Epidermal melanocyte (primary cell): ENCODE data around the gene CA5A.
"Not testable (repeated sequence)": the region's sequence is repeated elsewhere in the genome, so short reads cannot be mapped to it uniquely, and the experiment has no call there.

Experiments
- DNase-seq: peaks from one replicate; pipeline ENCODE4 v3.0.0; 2011; ENCODE audit warnings: low spot score; ENCODE audit not compliant: insufficient read length

CA5A gene

DNA sequence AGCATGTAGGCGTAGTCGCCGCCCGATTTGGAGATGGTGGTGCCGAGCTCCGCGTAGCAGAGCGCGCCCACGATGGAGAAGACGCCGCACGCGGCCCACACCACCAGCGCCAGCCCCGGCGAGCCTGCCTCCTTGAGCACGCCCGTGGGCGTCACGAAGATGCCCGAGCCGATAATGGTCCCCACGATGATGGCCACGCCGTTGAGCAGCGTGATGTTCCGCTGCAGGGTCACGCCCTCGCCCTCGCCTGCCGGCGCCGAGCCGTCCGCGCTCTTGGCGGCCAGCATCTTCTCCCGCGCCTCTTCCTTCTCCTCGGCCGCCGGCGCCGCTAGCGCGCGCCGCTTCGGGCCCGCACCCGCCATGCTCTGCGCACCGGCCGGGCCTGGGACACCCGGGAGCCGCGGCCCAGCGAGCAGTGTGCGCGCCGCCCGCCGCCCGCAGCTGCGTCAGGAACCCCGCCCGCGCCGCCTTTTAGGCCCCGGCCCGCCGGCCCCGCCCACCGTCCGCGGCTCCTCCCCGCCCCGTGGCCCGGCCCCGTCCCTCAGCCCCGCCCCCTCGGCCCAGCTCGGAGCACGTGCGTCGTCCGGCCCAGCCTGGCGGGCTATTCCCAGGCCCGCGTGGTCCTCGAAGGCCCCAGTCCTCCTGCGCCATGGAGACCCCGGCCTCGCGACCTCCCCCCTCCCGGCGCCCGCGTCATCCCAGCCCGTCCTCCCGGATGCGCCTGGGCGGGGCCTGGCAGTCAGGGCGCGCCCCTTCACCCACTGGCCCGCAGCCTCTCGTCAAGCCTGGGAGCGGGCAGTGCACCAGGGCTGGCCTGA is 67.1 kb downstream of the CA5A start, which contains the start of gene SLC7A5:
Gene SLC7A5 (minus strand): TSS at position 447 of the 818 bp plus-strand sequence. CDS start 85 bp downstream, at position 362.
- DNase-seq, result not testable (repeated sequence)

DNA sequence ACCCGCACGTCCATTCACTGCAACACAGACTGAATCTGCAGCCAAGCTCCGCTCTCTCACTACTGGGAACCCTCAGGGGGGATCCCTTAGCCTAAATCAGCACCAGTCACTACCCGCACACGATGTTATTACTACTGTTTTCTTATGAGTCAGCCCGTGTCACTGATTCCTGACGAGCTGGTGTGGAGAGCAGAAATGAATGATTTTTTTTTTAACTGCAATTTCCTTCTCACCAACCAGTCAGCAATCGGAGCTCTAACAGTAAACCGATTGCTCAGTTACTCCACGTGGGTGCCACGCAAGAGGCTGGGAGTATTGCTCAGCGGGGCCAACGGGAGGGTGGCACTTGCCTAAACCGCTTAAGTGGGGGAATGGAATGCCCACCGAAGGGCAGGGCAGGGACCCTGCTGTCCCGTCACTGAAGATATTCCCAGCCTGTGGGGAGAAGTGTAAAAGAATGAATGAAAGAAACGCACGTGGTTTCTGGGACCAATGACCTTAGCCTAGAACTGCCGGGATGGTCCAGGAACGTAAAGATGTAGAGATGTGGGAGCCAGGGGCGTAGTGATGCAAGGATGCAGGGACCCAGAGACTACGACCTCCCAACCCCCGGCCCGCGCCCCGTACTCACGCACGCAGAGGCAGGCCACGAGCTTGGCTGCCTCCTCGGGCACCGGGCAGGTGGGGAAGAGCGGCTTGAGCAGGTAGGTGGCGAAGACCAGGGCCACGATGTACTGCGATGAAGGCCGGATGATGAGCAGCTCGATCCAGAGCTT is 67.9 kb downstream of the CA5A start:
- not testable (repeated sequence) for DNase-seq

DNA sequence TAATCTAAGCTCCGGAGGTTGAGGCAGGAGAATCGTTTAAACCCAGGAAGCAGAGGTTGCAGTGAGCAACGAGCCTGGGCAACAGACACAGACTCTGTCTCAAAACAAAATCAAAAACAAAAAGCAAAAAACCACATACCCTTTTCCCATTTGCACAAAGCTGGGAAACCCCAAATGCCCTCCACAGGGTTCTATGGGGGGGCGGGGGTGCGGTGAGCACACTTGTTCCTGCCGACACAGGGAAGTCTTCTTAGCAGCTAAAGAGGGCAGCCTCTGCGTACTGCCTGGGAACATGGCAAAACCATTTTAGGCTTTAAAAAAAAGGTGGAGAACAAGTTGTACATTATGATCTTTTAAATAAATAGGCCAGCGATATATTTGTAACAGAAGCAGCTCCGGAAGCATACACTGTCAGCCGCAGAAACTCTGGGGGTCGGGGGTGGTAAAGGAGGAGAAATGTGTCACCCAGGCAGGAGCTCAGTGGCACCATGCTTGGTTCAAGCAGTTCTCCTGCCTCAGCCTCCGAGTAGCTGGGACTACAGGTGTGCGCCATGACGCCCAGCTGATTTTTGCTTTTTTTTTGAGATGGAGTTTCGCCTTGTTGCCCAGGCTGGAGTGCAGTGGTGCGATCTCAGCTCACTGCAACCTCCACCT is 70.3 kb downstream of the CA5A start:
- DNase-seq, result not testable (repeated sequence)

DNA sequence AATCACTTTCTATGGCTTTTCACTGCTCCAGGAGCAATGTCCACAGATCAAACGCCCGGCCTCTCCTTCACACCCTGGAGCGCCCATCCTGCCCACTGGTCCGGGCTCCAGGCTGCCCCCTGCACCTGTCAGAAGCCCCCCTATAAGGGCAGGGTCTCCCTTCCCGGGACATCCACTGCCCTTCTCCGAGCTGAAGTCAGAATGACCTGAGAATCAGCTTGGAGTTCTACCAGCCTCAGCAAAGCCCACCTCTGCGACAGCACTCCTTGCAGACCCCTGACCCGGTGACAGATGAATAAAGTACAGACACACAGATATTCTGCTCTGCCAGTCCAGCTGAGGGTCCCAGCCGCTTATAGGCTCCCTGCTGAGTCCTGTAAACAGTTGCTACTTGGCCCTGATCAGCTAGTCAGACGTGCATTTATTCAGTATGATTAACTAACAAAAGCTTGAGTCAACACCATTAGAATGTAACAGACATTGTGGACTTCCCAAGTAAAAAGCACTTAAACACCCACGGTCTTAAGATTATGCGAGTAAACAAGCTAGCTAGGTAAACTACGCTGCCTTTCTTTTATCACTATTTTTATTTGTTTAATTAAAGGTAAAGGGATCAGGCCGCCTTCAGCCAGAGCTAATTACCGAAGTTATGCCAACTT is 71.9 kb downstream of the CA5A start:
- no peak for DNase-seq

DNA sequence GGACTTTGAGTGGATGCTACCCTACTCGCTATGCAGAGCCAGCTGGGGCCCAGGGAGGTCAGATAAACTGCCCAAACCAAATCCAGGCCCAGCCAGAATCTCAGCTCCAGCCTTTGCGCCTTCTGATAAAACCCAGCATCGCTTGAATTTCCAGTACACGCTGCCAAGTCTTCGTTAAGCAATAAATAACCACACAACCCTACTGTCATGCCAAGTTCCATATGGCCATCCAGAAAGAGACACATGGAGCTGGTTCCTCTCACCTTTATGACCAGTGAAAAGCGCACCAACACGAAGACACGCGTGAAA is 73.0 kb downstream of the CA5A start:
- DNase-seq, result not testable (repeated sequence)

DNA sequence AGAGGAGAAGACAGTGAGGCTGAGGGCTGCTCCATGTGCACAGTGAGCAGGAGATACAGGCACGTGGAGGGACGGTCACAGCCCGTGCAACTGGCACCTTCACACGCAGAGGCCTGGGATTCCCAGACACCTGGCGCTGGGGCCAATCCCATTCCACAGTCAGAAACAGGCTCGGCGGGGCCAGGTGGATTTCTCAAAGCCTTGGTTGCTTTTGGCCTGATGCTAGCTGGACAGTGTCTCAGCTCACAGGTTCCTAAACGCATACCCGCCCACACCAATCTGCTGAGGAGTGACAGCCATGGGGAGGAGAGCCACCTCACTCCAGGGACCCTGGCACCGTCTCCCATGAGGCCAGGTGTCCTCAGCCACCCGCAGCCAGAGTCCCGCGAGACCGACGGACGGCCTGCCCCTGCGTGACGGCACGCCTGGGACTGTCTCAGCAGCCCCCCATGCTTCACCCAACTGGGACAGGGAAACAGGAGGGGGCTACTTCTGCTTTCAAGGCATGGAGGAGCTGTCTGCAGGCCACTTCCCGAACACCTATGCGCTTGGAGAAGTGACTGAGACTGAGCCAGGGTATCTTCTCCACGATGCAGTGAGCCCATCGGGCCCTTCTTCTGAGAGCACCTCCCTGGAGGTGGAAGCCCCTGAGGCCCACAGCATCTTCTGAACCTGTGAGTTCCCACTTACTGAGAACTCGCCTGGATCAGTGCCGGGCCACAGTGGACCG is 73.6 kb downstream of the CA5A start:
- DNase-seq, result not testable (repeated sequence)

DNA sequence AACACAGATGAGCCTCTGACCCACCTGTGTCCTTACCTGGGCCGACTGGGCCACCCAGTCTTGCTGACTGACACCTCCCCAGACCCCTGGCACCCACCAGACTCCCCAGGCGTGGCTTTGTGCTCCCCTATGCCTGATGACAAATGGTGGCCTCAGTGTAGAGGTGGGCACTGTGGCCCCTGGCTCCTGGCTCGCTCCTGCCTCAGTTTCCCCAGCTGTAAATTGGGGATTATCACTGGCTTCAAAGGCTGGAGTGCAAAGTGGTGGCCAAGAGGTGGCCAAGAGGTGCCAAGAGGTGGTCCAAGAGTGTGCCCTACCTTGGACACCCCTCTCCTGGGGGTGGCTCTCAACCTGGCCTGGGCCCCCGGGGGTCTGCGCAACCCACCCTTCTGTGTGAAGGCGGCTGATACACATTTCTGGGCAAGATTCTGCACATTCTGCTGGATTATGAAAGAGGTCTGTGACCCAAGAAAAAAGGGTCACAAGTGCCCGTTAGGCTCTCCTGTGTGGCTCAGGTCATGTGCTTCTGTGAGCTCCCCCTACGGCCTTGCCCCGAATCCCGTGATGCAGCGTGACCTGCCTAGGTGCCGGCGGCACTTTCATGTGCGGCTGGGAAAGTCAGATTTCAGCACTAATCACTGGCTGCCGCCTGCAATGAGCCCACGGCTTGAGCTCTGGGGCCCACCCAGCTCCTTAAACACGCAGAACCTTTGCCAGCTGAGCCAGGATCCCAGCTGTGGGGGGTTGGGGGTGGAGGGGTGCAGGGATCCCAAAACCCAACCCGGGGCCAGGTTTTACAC is 74.8 kb downstream of the CA5A start:
- not testable (repeated sequence) for DNase-seq

DNA sequence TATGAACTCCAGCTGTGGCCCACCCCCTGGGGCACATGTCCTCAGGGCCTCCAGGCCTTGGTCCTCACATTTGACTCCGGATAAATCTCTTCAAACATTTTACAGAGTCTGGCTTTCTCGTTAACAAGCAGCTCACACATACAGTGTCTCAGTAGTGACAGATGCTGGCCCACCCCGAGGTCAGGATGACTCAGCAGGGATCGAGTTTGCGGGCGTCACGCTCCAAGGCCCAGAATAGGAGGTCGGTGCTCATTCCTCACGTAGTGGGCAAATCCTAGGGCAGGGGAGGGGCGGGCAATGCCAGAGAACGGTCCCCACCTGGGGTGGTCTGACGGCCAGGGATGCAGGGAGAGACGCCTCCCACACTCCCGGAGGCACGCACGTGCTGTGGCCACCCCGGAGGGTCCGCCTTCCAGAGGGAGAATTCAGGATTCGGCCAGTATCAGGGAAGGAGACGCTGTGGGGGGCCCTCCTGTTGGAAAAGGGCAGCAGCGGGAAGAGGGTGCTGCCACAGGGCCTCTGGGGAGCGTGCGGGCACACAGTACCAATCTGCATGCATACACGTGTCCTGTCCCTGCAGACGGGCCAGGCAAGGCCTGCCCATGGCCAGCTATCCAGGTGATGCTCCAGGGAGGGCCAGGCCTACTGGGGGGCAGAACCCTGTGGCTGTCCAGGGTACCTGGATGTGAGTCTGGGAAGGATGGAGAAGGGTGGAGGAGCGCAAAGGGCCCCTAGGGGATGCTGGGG is 75.6 kb downstream of the CA5A start:
- no peak for DNase-seq

DNA sequence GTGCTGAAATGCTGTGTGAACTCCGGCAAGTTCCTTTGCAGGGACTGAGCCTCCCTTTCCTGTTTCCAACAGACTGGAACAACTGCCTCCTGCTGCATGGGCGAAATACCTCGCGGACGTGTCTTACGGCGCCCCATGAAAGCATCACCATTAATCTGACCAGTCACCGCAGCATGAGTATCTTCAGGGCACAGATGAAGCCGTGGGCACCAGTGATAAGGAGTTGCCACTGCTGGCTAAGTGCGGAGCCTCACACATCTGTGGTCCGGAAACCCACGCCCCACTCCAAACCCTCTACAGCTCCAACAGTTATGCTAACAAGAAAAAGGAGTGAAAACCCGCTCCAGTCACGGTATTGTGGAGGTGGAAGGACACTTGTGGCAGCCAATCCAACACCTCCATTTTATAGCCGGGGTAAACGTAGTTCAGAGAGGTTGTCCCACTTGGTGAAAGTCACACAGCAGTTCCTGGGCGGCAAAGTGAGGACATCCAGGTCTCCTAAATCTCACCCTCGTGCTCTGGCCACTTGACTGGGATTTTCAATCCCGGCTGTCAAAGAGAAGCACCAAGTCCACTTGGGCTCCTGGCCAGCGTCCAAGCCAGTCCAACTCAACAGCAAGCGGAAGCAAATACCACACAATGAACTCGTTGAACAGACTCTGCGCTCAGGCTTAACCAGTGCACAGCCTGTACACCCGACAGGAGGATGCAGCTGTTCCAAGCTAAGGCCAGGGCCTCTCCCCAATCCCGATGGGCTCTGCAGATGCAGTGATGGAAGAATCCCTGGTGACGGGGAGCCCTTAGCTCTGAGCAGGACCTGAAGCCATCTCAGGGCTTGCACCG is 78.0 kb downstream of the CA5A start:
- not testable (repeated sequence) for DNase-seq

DNA sequence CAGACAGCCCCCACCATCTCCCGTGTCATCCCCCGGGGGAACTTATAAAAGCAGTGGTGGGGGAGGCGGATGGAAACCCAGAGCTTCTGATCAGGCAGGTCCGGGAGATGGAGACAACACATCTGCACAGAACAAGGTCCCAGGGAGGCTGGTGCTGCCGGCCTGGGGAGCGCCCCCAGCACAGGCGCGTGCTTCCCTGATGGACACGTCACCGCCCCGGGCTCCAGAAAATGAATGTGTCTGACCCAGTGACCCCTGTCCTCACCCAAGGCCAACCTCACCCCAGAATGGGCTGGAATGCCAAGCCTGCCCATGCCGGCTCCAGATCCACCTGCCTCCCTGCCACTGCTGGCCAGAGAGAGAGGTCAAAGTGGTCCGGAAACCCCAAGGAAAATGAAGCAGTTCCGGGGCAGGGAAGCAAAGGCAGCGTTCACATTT is 79.5 kb downstream of the CA5A start:
- no peak for DNase-seq

DNA sequence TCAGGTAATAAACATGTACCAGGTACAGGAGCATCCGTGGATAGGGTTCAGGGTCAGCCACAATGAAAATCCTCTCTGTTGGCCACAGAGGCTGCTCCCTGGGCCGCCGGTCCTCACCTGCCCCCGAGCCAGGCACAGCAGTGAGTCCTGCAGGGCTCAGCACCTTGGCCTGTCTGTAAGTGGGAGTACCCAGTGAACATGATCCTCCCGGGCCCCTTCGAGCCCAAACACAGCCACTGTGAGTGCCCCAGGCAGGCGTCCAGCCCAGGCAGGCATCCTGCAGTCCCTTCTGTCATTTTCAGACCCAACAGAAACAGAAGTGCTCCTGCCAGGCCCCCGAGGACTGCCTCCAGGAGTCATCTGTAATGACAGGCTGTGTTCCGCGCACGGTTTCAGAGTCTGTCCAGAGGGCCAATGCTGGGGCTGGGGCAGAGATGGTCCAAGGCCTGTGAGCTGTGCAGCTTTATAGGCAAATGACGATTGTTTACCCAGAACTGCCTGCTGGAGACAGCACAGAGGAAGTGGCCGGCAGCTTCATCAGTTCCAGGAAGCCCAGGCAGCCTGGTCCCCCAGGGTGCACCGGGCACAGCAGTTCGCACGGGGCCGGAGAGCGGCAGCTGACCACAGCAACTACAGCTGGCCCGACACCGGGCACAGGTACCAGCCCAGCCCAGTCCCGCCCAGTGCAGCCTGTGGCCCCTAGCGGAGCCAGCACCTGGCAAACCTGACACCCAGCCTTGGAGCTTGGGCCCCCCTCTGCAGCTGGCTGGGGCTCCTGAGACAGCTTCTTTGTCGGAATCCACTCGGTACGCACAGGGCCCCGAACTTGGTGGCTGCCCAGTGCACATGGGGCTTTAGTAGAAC is 80.2 kb downstream of the CA5A start:
- no peak for DNase-seq

DNA sequence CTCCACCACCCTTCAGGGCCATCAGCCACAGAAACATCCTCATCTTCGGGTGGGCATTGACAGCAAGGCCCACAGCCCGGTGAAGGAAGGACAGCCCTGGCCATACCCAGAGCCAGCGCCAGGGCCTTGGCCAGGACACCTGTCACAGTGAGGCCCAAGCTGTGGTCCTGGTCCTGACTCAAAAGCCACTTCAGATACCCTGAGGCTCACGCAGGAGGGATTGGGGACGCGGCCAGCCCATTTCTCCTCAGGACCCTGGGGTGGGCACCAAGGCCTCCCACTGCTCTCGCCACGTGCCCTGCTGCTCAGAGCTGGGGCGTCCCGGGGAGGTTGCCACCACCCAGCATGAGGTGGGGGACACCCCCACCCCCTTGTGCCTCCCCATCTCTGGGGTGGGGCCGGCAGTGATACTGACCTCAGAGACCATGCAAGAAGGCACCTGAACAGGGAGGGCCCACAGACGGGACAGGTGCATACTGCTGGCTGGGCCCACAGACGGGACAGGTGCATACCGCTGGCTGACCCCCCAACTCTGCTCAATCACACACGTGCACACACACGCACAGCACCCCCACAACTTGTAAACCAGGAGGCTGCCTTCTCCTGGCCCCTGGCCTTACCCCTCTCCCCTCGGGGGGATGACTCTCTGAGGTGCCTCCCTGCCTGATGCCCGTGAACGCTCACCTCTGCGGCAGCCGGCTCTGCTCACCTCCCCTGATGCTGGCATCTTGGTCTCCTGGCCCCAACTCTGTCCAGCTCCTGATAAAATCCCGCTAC is 81.2 kb downstream of the CA5A start:
- DNase-seq, result no peak

DNA sequence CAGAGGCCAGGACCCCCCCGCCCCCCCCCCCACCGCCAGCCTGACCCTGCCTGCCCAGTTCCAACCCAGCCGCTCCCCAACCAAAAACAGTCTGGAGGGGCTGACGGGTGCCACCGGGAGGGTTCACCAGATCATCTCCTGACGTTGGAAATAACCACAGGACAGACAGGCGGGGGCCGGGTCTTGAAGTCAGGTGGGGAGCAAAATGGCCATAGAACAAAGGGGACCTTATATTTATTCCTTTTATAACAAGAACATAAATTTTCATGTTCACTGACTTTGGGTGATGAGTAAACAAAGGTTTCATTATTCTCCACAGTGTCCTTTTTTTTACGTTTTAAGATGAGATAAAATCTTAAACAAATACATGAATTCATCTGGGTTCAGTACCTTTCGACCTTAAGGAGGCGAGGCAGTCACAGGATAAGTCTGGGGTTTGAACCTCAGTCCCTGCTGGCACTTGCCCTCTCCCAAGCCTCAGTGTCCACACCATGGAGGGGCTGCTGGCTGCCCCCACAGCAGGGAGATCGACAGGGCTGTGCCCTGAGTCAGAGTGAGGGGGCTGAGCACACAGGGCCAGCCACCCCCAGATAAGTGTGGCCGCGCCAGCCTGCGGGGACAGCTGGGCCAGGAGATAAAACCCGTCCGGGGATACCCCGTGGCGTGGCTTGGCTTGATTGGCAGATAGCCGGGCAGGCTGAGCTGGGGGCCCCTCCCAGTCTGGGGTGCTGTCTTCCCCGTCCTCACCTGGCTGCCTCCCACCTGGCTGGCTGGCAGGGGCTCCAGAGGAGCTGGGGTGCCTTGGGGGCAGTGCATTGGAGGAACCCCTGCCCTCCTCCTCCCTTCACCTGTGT is 82.0 kb downstream of the CA5A start:
- peak; percentile 54 for DNase-seq

DNA sequence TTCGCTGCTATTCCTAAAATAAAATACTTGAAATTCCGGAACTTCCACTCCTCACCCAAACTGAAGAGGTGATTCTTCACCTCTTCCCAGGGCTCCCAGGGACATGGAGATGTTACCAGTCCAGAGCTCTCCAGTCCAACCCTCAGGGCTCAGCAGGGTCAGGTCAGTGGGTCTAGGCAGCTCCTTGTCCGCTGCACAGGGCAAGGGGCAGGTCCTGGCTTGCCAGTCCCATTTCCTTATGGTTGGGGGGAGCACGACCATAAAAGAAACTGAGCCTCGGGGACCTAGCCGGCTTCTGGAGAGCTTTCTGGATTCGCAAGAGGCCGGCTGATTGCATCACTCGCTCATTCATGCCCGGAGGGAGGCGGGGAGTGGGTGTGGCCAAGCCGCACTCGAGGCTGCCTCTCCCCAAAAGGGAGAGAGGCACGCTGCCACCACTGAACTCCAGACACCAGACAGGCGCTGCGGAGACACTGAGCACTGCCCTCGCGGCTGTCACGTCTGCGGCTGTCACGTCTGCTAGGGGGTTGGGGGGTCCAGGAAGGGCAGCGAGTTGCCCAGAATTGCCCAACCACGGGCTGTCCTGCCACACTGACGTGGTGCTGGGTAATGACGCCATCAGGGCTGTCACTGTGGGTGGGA is 82.8 kb downstream of the CA5A start:
- DNase-seq, result peak; percentile 96

DNA sequence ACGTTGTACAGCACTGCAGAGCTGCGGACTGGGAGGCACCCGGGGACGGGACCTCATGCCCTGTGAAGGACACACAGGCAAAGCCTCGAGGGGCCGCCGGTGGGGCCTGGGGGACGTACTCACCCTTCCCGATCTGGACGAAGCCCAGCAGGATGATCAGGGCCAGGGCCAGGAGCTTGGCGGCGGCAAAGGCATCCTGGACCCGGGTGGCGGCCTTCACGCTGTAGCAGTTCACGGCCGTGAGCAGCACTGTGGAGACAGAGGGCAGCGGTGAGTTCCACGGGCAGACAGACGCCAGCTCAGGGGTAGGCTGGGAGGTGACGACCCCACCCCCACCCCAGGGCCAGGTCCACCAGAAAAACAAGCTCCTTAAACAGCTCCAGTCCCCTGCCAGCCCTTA is 84.7 kb downstream of the CA5A start:
- DNase-seq, result no peak
